Common myeloid progenitor, CD34-positive (primary cell): Measurements from ENCODE around the gene PHF2.

ENCODE experiments used
- CTCF ChIA-PET: fragments of 350-600 bp; sonication (Branson Sonifier 250); formaldehyde crosslinking; loops from one replicate; lab custom pipeline; 2021; ENCODE audit warnings: antibody characterized with exemption; lab: Charles Lee
- POLR2A ChIA-PET: fragments of 350-600 bp; sonication (Branson Sonifier 250); formaldehyde crosslinking; loops from one replicate; lab custom pipeline; 2021; ENCODE audit warnings: antibody characterized with exemption; lab: Charles Lee
- DNase-seq, 3 donors: peaks; one replicate each; pipeline versions ENCODE4 v3.0.0 to v3.0.0-alpha.2; 2013
- H3K27ac ChIP-seq, 2 experiments: 1 replicate in 1 of 2; 2 replicates in 1 of 2; pipeline ENCODE4 v1.7.0; 2013; ENCODE audit warnings: inconsistent platforms in 2 of 2, low read length in 2 of 2, mild to moderate bottlenecking in 2 of 2, low read depth in 1 of 2, moderate library complexity in 1 of 2; ENCODE audit not compliant: severe bottlenecking in 2 of 2, insufficient read depth in 1 of 2, poor library complexity in 1 of 2
- H3K27me3 ChIP-seq, 5 experiments: replicated peaks in 2 of 5; 1 replicate in 3 of 5; 2 replicates in 2 of 5; pipeline versions ENCODE4 v1.6.1 to v1.7.0; 2013; ENCODE audit warnings: low read length in 4 of 5, mild to moderate bottlenecking in 2 of 5, moderate library complexity in 2 of 5, inconsistent platforms in 1 of 5; ENCODE audit not compliant: insufficient read depth in 5 of 5, control insufficient read depth in 4 of 5
- H3K36me3 ChIP-seq, 4 experiments: 1 replicate in 2 of 4; 2 replicates in 2 of 4; pipeline versions ENCODE4 v1.6.1 to v1.7.0; 2013; ENCODE audit warnings: low read length in 3 of 4, control low read depth in 1 of 4, mild to moderate bottlenecking in 1 of 4; ENCODE audit not compliant: control insufficient read depth in 4 of 4, insufficient read depth in 4 of 4
- H3K4me1 ChIP-seq, 4 experiments: 1 replicate in 3 of 4; 2 replicates in 1 of 4; pipeline versions ENCODE4 v1.6.1 to v1.7.1; 2013; ENCODE audit warnings: low read length in 3 of 4, mild to moderate bottlenecking in 3 of 4, control low read depth in 1 of 4, inconsistent platforms in 1 of 4, moderate library complexity in 1 of 4; ENCODE audit not compliant: control insufficient read depth in 4 of 4, insufficient read depth in 4 of 4; ENCODE audit errors: control extremely low read depth in 1 of 4
- H3K4me3 ChIP-seq, 7 experiments: 1 replicate in 4 of 7; 2 replicates in 3 of 7; pipeline versions ENCODE4 v1.5.1 to v1.7.0; 2013; ENCODE audit warnings: mild to moderate bottlenecking in 7 of 7, low read length in 6 of 7, moderate library complexity in 6 of 7, inconsistent platforms in 2 of 7, low read depth in 2 of 7, control low read depth in 1 of 7; ENCODE audit not compliant: insufficient read depth in 4 of 7, control insufficient read depth in 1 of 7; ENCODE audit errors: extremely low read depth in 1 of 7
- H3K9me3 ChIP-seq, 5 experiments: 1 replicate in 4 of 5; 2 replicates in 1 of 5; pipeline versions ENCODE4 v1.6.1 to v1.7.1; 2013; ENCODE audit warnings: low read length in 4 of 5, mild to moderate bottlenecking in 2 of 5, inconsistent platforms in 1 of 5, low read depth in 1 of 5, moderate library complexity in 1 of 5; ENCODE audit not compliant: control insufficient read depth in 4 of 5, insufficient read depth in 2 of 5; ENCODE audit errors: control extremely low read depth in 1 of 5
- WGBS: methylation state at CpG from one replicate; pipeline ENCODE4 v1.1.5; 2013; ENCODE audit not compliant: insufficient coverage; 5-methylcytosine and 5-hydroxymethylcytosine counted together

Gene PHF2

DNA sequence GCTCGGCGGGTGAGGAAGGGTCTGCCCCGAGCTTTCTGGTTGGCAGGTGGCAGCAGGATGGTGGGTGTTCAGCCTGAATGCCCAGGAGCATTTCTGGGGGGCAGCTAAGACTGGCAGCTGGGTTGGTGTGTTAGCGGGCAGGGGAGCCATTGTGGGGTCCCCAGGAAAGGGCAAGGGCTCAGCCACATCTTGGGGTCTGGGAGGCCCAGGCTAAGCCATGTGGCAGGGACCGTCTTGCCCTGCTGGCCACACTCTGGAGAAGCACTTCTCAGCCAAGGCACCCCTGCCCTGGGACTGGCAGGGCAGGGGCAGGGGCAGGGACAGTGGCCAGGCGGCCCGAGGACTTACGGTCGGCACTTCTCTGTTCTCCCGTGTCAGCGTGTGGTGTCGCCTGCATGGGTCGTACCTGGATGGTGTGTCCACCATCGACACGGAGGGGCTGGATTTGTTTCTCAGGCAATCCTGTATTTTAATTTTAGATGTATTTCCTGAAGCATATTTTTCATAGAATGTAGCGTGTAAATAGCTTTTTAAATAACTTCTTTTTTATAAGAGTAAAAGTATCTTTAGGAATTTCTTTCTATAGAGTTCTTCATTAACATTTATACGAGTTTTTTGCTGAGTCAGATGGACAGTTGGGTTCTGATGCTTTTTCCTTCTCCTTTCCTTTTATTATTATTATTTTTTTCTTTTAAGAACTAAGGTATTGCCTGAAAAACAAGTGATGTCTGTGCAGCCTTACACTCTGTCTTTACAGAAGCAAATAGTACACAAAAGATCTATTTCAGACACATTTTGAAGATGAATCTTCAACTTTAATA lies 102.0 kb downstream of the PHF2 start:
- Histone ChIP-seq H3K27ac (no peak overlapping the region), H3K4me3 (no peak overlapping the region), H3K9me3 (no peaks in the 10 kb centered on the region), H3K4me1 (no peaks in the 10 kb centered on the region), H3K27me3 (no peaks in the 10 kb centered on the region), H3K36me3 (peaks cover 0 to 49% (median 29%) of the 10 kb centered on the region in 4 experiments)
- WGBS, result 100% methylated on average over 10 of the region's 17 CpGs
- ChIA-PET POLR2A (no interaction called here), CTCF (interaction anchor here (1.1 to 12.3 kb wide), 3 partner anchors 9 to 283 kb away, joined by 4 to 91 read pairs (median 4); no protein-coding TSS in a partner anchor)
- DNase-seq, result no peak

- POLR2A ChIA-PET, result no interaction called here
- Histone ChIP-seq H3K4me1 (no peaks in the 10 kb centered on the region), H3K27me3 (no peaks in the 10 kb centered on the region), H3K4me3 (no peak overlapping the region), H3K27ac (no peak overlapping the region), H3K36me3 (peaks cover 0 to 35% (median 22%) of the 10 kb centered on the region in 4 experiments), H3K9me3 (no peaks in the 10 kb centered on the region)
- no peak for DNase-seq
- CTCF ChIA-PET, result interaction anchor here (0.6 to 12.3 kb wide), 3 partner anchors 179 to 324 kb away, joined by 3 to 91 read pairs (median 27); no protein-coding TSS in a partner anchor
- WGBS, result 96% methylated on average over 13 of the region's 18 CpGs
Measured at GRCh38 chr9:93679536-93680442, 103.4 kb downstream of the PHF2 start.

DNA sequence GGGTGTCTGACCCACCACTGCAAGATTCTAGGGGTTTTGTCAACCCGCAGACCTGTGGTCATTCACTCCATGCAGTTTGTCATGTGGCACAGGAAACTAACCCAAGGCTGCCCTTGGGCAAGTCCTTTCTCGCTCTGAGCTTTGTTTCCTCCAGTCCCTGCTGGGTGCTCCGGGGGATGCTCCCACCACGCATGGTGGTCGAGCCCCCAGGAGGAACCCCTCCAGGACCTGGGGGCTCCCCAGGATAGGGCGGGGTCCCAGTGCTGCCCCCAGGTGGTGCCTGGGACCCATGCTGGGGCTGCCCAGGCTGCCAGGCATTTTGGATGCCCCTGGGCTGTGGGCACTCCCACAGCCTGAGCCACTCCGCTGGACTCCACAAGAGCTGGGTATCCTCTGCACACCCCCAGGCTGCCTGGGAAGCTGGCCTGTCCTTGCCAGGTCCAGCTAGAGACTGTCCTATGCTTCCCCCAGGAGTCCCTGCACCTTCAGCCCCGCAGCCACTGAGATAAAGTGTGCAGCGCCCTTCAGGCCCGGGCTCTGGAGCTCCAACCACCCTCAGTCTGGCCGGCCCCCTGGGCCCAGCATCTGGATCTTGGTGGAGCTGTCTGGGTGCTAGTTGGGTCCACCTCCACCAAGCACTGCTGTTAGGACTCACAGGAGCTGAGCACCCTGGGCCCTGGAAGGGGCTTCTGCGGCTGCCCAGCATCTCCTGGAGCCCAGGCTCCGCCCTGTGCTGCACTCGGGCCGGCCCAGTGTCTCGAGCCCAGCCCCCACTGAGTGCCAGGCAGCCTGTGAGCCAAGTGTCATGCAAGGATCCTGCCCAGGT lies 104.3 kb downstream of the PHF2 start:
- Histone ChIP-seq H3K9me3 (no peaks in the 10 kb centered on the region), H3K27me3 (no peaks in the 10 kb centered on the region), H3K4me1 (peaks cover 0 to 2% (median 0%) of the 10 kb centered on the region in 4 experiments), H3K36me3 (peaks cover 0 to 26% (median 15%) of the 10 kb centered on the region in 4 experiments), H3K27ac (no peak overlapping the region), H3K4me3 (no peak overlapping the region)
- WGBS, result 85% methylated on average over 15 of the region's 16 CpGs
- ChIA-PET CTCF (interaction anchor here (0.6 to 12.3 kb wide), 4 partner anchors 9 to 323 kb away, joined by 3 to 91 read pairs (median 15); no protein-coding TSS in a partner anchor), POLR2A (no interaction called here)
- DNase-seq, result no peak

- POLR2A ChIA-PET, result no interaction called here
- Histone ChIP-seq H3K4me1 (peaks cover 0 to 2% (median 0%) of the 10 kb centered on the region in 4 experiments), H3K4me3 (no peak overlapping the region), H3K27ac (no peak overlapping the region), H3K36me3 (peaks cover 0 to 19% (median 11%) of the 10 kb centered on the region in 4 experiments), H3K9me3 (no peaks in the 10 kb centered on the region), H3K27me3 (no peaks in the 10 kb centered on the region)
- no peak for DNase-seq
- CTCF ChIA-PET, result interaction anchor here (0.8 to 12.3 kb wide), 7 partner anchors 8 to 331 kb away, joined by 3 to 91 read pairs (median 4); no protein-coding TSS in a partner anchor
- WGBS, result 80% methylated on average over 23 of the region's 25 CpGs
Measured at GRCh38 chr9:93681269-93682154, 105.1 kb downstream of the PHF2 start.

DNA sequence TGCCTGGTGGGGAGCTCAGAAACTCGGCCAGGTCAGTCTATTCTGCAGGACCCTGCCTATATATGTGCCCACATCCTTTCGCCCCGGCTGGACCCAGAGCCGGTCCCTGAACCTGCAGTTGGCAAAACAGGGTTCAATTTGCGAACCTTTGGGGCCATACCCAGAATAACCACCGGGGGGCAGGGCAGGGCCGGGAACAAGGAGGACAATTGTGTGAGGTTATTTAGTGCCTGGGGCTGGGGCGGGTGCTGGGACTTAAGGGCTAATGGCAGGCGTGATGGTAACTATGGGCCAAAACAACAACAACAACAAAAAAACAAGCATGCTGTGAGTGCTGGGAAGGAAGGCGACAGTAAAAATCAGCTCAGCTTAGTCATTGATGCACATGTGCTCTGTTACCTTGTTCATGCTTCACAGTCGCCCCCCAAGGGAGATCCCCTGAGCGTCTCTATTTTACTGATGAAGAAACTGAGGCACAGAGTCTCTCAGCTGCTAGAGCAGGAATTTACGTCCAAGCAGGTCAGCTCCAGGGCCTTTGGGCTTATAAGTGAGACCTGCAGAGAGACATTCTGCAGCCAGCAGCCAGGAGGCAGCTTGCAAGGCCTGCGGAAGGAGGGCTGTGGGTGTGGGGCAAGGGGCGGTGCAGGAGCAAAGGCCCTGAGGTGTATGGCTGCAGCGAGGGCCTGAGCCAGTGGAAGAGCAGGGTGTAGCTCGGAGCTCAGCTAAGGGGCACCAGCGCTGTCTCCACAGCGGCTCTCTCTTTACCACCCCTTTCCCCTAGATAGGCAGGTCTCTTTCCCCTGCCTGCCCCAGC lies 106.0 kb downstream of the PHF2 start:
- H3K36me3 ChIP-seq, result peaks cover 0 to 10% (median 6%) of the 10 kb centered on the region in 4 experiments
- peaks cover 0 to 2% (median 0%) of the 10 kb centered on the region in 4 experiments for H3K4me1 ChIP-seq
- peaks cover 0 to 2% (median 0%) of the 10 kb centered on the region in 5 experiments for H3K9me3 ChIP-seq
- ChIA-PET POLR2A (no interaction called here), CTCF (interaction anchor here (0.6 to 12.3 kb wide), 10 partner anchors 9 to 531 kb away, joined by 3 to 91 read pairs (median 4); no protein-coding TSS in a partner anchor)
- H3K27me3 ChIP-seq, result peaks cover 0 to 2% (median 0%) of the 10 kb centered on the region in 5 experiments
- H3K4me3 ChIP-seq, result no peak overlapping the region
- WGBS, result 51% methylated on average over 13 of the region's 19 CpGs
- no peak overlapping the region for H3K27ac ChIP-seq
- peak; percentile 35 to 60 (median 51) for DNase-seq
